NCI-H2196 treated with DMSO at 0.1 percent for 48 hours (cell line): ENCODE results near the gene CNNM3.
A peak's percentile ranks its signal among the peaks of the same experiment; 100 is the strongest.
"Not testable (repeated sequence)": the region's sequence is repeated elsewhere in the genome, so short reads cannot be mapped to it uniquely, and the experiment has no call there.

Experiments
- DNase-seq: peaks from one replicate; lab custom pipeline; 2025; ENCODE audit not compliant: unreplicated experiment; lab: John Stamatoyannopoulos, UW

Gene CNNM3

DNA sequence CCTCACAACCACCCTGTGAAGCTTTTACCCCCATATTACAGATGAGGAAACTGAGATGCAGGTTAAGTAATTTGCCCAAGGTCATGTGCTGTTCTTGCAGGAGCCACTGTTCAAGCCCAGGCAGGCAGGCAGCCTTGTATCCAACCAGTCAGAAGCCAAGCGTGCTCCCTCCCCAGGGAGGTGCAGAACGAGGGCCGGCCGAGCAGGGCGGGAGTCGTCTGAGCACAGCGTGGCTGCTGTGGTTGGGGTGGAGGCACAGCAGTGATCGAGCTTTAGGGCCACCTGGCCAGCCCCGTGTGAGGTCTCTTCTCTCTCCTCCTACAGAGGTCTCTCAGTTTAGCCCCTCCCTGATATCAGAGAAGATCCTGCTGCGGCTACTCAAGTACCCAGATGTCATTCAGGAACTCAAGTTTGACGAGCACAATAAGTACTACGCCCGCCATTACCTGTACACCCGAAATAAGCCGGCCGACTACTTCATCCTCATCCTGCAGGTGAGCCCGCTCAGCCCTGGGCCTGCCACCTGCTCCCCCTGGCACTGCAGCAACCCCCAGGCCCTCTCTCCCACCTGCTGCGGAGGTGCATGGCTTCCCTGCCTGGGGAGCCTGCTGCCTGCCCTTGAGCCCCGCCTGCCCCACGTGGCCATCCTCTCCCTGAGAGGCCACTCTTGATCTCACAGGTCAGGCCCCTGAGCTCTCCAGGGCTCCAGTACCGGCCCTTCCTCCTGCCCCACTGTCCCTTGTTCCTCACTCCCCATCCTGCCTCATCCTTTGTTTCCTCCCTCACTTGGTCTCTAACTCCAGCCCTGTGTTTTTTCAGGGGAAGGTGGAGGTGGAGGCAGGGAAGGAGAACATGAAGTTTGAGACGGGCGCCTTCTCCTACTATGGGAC, 17.1 kb upstream of the CNNM3 start:
- no peak for DNase-seq

DNA sequence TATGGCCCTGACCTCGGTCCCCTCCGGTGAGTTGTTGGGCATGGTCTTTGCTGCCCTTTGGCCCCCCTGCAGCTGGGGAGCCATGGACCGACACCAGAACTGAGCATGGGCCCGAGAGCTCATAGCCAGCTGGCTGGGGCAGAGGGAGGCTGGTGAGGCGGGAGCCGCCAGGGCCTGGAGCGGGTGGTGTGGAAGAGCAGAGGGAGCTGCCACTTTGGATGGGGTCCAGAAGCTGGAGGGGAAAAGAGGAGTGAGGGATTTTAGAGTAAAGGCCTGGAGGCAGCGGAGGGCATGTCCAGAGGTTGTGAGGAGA, 16.5 kb upstream of the CNNM3 start:
- no peak for DNase-seq

DNA sequence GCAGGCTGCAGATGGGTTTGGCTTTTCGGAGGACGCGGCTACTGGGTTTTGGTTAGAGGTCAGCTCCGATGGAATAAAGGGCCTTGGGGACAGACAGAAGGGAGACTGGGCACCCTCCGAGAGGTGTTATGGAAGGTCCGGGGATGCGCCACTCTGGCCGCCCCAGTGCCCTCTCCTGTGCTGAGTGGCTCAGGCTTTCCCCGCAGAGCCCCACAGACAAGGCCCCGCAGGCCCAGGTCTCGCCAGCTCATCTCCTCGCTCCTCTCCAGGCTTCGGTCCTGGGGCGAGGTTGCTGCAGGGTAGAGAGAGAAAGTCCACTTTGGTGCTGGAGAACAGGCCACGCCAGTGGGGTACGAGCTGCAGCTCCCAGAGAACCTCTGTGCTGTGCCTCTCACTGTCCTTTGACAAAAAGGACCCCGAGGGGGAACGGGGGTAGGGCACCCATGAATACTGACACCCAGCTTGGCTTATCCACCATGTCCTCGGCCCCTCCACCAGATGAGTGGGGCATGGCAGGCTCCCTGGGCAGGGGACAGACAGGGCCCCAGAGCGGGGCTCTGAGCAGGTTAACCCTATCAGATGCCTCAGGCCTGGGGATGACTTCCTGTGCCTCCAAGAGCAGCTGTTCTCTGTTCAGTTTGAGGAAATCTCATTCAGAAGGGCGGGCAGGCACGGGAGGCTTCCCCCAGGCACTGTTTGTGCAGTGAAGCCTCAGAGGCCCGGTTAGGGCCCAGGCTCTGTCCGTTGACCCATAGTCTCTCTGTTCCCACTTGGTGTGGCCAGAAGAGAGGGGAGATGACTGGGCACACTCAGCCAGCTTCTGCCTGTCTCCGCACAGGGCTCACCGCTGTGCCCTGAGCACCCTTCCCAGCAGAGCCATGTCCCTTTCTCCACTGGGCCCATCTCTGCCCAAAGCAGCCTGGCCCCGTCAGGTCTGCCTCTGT, 15.7 kb upstream of the CNNM3 start:
- no peak for DNase-seq

GRCh38 chr2:96801005-96801785, 14.9 kb upstream of the CNNM3 start:
- DNase-seq: peak; percentile 58

GRCh38 chr2:96801786-96802595, 14.1 kb upstream of the CNNM3 start:
- no peak for DNase-seq

DNA sequence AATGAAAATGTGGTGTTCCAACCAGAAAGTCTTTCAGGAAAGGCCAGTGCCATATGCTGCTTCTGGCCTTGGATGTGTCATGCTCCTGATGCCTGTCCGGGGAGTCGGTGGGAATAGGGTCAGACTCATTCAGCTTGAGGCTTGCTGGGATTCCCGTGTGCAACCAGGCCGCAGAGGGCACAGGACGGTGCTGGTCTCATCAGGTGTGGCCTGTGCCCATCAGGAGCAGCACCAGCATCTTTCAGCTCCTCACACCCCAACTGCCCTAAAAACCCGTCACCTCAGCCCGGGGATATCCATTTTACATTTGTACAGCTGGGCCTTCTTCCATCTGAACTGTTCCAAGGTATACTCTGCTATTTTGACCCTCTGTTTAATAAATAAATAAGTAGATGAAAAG, 13.3 kb upstream of the CNNM3 start:
- no peak for DNase-seq

DNA sequence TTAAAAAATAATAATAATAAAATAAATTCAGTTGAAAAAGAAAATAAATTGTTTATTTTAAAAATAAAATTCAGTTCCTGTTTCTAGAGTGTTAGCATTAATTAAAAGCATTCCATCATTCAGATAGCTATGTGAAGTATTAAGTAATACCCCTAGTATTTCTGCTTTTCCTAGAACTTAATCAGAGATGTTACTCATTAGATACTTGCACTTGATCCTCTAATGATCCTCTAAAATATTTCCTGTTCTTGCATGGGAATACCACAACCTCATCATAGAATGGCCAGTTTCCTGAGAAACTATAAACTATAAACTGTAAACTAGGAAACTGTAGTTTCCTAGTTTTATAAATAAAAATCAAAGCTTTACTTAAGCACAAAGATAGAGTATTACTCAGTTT, 11.1 kb upstream of the CNNM3 start:
- no peak for DNase-seq

DNA sequence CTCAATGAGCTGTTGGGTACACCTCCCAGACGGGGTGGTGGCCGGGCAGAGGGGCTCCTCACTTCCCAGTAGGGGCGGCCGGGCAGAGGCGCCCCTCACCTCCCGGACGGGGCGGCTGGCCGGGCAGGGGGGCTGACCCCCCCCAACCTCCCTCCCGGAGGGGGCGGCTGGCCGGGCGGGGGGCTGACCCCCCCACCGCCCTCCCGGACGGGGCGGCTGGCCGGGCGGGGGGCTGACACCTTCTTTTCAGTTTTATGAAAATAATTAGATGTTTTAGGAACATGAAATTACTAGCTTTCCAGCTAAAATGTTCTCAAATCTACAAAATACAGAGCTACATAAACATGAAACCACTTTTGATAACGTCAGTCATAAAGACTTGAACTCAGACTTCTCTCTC, 10.1 kb upstream of the CNNM3 start:
- not testable (repeated sequence) for DNase-seq

DNA sequence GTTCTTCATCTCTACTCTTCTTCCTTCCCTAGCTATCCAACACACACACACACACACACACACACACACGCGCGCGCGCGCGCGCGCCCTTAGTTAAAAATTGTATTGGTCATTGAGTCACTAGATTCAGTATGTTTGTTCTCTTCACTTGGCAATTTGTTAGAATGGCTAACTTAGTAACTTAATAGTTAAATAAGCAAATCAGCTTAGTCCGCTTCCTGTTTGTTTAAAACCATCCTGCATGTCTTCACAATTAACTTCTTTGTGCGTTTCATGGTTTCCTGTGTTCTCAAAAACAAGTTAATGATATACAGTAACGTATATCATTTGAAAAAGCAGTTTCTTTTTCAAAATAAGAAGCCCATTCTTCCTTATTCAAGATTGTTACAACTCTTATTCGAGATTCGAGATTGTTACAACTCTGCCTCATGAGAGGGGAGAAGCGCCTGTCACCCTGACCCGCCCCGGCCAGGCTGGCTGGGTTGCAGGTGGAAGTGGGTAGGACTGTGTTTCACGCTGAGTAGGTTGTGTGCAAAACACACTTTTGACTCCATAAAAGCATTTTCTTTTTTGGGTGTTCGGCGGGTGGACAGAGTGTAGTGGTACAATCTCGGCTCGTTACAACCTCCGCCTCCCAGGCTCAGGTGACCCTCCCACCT, 9.5 kb upstream of the CNNM3 start:
- no peak for DNase-seq

DNA sequence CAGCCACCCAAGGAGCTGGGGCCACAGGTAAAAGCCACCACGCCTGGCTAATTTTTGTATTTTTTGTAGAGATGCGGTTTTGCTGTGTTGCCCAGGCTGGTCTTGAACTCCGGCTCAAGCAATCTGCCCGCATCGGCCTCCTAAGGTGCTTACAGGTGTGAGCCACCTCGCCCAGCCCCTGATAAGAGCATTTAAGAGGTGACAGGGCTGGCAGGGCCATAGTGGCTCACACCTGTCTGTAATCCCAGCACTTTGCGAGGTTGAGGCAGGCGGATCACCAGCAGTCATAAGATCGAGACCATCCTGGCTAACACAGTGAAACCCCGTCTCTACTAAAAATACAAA, 9.0 kb upstream of the CNNM3 start:
- no peak for DNase-seq

- no peak for DNase-seq
These were observed 7.8 kb upstream of the CNNM3 start for GRCh38 chr2:96808176-96808837.

GRCh38 chr2:96809216-96809882, 6.7 kb upstream of the CNNM3 start:
- DNase-seq: no peak

GRCh38 chr2:96809951-96810782, 5.9 kb upstream of the CNNM3 start:
- DNase-seq: no peak

- DNase-seq: no peak
These were observed 5.3 kb upstream of the CNNM3 start for GRCh38 chr2:96810783-96811192.

GRCh38 chr2:96811917-96812316, 4.2 kb upstream of the CNNM3 start:
- no peak for DNase-seq

GRCh38 chr2:96813656-96814055, 2.4 kb upstream of the CNNM3 start:
- no peak for DNase-seq

- DNase-seq: no peak
These were observed 542 bp upstream of the CNNM3 start for GRCh38 chr2:96815326-96816126.
